Left lobe of liver (tissue), 2 donors: ENCODE data around the gene MYMK. TPM values are rescaled to one million over a fixed set of nuclear protein-coding genes. Genes with fewer than 3 reads are reported as not detected.

Experiments
- ATAC-seq: fragments of 200-7000 bp; cut with Tn5 transposase; one replicate; pipeline ENCODE4 v1.9.1; 2020; ENCODE audit warnings: mild to moderate bottlenecking, moderate library complexity
- DNase-seq: peaks from one replicate; pipeline ENCODE4 v3.0.0-alpha.2; 2020; ENCODE audit warnings: low spot score
- total RNA-seq: library from RNA; stranded (reverse); gene quantifications from one replicate; pipeline ENCODE4 v1.2.1, GENCODE V29; 2021
- donor health status: DM: no; HTN: no; CAD: no; lungs with moderate emphysema.
- donor health status: DM: no; HTN: yes; CAD: no.

The MYMK gene
- total RNA-seq, 1 donor from 2014 or later = not detected

GRCh38 chr9:133507246-133507965 is 17.4 kb downstream of the MYMK start:
- ATAC-seq (no peak), DNase-seq (no peak)

GRCh38 chr9:133506653-133507038 is 18.1 kb downstream of the MYMK start:
- DNase-seq = peak; percentile 79
- peak; percentile 60 for ATAC-seq

DNA sequence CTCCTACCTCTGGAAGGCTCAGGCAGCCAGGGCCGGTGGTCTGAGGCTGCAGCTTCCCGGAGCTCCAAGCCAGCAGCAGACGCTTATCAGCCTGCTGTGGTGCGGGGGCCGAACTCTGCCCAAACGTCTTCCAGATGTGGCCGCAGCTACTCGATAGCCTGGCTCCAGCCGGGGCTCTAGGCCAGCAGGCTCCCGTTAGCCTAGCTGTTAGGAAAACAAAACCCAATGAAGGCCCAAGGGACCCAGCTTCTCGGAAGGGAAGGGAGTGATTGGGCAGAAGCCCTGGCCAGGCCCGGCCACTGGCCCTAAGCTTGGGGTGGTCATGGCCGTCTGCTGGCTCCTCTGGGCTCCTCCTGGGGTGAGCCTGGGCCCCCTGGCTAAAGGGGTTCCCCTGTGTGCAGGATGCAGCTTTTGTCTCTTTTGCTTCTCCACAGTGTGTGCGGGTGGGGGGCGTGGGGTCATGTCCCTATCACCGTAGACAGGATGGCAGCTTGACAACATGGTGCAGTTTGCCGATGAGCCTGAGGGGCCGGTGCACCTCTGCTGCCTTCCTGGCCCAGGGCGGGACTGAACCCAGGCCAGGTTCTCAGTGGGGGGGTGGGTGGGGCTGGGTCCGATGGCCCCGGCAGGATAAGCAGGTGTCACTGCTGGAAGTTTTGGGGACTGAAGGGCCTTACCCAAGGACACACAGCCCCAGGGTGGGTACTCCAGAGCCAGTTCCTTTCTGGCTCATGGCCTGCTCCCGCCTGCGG is 18.7 kb downstream of the MYMK start:
- no peak for ATAC-seq
- no peak for DNase-seq

- ATAC-seq (no peak), DNase-seq (no peak)
These were observed 19.5 kb downstream of the MYMK start for GRCh38 chr9:133505186-133505830.

- DNase-seq = no peak
- no peak for ATAC-seq
These were observed 22.6 kb downstream of the MYMK start for GRCh38 chr9:133502112-133502511.

- DNase-seq (no peak), ATAC-seq (no peak)
These were observed 24.9 kb downstream of the MYMK start for GRCh38 chr9:133499892-133500270.

- DNase-seq (no peak), ATAC-seq (peak; percentile 57)
These were observed 25.4 kb downstream of the MYMK start for GRCh38 chr9:133499132-133499891.

DNA sequence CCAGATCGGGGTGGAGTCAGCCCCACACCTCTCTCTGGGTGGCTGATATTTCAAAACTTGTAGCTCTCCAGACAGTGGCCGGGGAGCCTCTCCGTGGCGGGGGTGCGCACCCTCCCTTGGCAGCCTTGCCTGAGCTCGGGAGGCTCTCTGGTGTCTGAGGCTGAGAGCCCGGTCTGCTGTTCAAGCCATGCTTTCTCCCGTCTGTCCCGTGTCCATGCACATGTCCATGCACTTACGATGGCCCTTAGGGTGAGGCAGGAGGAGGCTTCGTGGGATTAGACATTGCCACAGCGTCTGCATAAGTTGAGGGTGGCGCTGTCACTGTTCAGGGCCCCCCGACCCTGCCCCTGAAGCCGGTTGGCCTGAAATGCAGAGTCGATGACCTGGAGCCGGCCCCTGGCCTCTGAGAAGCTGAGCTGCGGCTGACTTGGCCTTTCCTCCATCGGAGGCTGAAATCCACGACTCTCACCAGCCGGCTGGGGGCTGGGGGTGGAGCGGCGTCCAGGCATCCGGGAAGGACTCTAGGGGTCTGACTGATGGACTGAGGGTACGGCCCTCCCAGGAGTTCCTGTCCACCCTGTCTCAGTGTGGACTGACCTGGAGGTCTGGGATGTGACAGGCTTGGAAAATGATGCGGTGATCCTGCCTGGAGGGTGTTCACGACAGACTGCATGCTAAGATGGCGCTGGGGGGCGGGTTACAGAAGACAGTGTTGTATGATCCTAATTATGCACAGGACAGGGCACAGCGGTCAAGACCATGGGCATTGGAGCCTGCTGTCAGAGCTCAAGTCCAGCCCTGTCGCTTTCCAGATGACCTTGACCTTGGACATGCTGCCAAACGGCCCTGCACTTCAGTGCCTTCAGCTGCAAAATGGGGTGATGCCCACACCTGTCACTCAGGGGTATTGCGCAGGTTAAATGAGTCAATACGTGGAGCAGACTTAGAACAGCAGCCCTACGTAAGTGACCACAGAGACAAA is 27.6 kb downstream of the MYMK start:
- DNase-seq (no peak), ATAC-seq (no peak)

- no peak for DNase-seq
- ATAC-seq = no peak
These were observed 29.1 kb downstream of the MYMK start for GRCh38 chr9:133495327-133496293.

- ATAC-seq = no peak
- no peak for DNase-seq
These were observed 30.0 kb downstream of the MYMK start for GRCh38 chr9:133494636-133495326.

- ATAC-seq (no peak), DNase-seq (no peak)
These were observed 30.8 kb downstream of the MYMK start for GRCh38 chr9:133493845-133494540.

DNA sequence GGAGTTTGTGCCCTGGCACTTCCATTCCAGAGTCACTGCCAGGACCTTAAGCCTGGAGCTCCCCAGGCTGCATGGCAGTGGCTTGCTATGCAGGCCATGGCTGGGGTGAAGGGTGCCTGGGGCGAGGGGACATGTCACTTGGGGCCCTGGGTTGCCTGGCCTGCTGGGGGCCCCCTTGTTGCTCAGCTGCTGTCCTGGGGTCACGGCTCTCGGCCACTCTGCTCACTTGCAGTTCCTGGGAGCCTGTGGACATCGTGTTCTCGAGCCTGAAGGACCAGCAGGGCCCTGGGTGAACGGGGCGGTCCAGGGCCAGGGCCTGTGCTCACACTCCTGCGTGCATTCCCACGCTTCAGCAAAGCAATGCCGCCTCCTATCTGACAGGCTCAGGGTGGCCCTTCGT is 31.3 kb downstream of the MYMK start:
- ATAC-seq (peak; percentile 15), DNase-seq (no peak)

- ATAC-seq (no peak), DNase-seq (no peak)
These were observed 32.4 kb downstream of the MYMK start for GRCh38 chr9:133492061-133493021.

DNA sequence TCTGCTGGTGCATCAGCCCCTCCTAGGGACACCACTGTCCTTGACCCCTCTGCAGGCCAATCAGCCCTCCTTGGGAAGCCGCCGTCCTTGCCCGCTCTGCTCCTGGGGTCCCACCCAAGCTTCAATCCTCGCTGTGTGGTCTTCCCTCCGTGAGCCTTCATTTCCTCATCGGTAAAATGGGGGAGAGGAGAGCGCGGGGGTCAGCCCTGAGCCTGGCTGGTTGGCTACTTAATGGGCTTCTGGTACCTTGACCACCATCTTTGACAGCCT is 33.2 kb downstream of the MYMK start:
- ATAC-seq (no peak), DNase-seq (no peak)

- ATAC-seq = no peak
- no peak for DNase-seq
These were observed 33.7 kb downstream of the MYMK start for GRCh38 chr9:133490865-133491655.

GRCh38 chr9:133490201-133490681 is 34.5 kb downstream of the MYMK start:
- ATAC-seq (no peak), DNase-seq (no peak)
